HG03045 (cell line): ENCODE results near the gene RB1.
"Not testable (repeated sequence)": the region's sequence is repeated elsewhere in the genome, so short reads cannot be mapped to it uniquely, and the experiment has no call there.

Source experiments
- ATAC-seq: cut with Tn5 transposase; IDR thresholded peaks from one replicate; pipeline ENCODE4 v1.9.1; 2021; ENCODE audit warnings: mild to moderate bottlenecking, moderate library complexity; ENCODE audit not compliant: unreplicated experiment

Gene RB1

DNA sequence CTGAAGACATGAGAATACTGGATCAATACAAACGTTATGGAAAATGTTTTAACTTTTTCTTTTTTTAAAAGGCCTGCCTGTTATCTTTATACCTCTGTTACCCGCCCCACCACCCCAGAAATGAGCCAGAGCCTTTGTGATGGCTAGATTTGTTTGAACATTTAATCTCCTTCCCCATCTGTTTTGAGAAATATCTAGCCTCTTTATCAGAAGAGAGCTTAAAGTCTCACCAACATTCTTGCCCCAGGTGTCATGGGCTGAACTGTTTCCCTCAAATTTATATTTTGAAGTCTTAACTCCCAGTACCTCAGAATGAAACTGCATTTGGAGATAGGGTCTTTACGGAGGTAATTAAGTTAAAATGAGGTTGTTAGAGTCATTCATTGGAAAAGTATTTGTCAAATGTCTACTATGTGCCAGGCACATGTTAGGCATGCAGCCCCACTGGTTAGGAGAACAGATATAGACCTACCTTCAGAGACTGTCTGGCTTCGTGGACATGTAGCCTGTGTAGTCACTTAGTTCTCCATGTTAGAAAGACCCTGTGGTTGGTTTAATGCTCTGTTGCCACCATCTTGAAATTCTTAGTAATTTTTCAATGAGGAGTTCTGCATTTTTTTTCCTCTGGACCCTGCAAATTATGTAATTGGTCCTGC, 6.3 kb upstream of the RB1 start:
- no peak for ATAC-seq

DNA sequence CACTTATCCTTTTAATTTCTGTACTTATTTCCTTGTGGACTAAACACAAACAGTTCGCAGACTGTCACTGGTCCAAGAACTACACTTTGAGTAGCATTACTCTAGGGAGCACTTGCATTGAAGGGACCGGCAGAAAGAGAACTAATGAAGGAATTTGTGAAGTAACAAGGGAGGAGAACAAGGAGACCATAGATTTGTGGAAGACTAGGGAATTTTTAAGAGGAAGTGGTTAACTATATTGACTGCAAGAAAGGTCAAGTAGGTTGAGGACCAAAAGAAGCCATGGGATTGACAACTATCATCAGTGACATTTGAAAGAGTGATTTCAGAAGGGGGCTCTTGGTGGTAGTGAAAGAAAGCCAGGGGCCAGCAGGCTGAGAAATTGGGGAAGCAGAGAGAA, 4.0 kb upstream of the RB1 start:
- no peak for ATAC-seq

DNA sequence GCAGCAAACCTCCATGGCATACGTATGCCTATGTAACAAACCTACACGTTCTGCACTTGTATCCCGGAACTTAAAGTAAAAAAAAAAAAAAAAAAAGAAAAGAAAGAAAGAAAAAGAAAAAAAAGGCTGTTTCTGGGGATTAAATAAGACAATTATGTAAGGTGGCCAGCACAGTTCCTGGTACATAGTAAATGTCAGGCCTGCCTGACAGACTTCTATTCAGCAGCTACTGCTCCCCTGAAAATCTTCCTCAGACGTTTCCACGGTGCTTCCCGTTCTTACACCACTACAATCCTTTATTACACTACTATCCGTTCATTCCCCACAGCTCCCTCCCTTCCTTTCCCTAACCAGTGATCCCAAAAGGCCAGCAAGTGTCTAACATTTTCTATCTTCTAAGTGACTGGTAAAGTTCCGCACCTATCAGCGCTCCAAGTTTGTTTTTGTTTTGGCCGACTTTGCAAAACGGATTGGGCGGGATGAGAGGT, 636 bp upstream of the RB1 start:
- ATAC-seq: peak; percentile 4

DNA sequence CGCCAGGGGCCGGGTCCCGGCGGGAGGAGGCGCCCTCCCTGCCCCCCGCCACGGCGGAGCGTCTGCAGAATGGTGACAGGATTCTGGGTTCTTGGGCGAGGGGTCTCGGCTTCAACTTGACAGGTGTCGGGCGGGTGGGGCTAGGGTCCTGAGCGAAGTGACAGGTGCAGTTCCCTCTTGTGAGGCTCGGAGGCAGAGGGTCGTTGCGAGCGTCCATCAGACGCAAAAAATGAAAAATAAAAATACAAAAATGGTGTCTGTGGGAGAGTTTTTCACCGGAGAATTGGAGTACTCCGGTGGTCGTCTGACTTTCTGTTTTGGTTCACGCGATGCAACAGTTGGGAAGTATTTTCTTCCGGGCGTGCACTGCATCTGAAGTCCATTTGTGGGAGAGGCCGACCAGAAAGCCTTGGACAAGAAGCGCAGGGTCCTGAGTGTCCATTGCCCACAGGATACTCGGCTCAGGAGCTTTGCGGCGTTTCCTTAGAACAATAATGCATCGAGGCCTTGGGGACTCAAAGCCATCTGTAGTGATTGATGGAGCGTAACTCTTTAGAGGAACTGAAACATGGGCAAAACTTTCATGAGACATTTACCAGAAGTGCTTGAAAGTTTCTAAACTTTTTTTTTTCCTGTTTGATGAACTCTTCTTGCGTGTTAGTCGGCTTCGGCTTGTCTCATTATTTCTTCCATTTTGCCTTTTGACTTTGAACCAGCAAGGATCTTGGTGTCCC, 759 bp downstream of the RB1 start:
- peak; percentile 50 for ATAC-seq

DNA sequence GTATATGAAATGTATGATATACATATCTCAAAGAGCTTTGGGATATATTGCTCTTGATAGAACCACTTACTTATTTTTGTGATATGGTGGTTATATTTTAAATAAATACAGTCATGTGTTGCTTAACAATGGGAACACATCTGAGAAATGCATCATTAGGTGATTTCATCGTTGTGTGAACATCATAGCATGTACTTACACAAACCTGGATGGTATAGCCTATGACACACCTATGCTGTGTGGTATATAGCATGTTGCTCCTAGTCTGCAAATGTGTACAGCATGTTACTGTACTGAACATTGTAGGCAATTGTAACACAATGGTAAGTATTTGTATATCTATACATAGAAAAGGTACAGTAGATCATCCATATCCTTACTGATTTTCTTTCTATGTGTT, 7.7 kb downstream of the RB1 start:
- ATAC-seq: no peak

DNA sequence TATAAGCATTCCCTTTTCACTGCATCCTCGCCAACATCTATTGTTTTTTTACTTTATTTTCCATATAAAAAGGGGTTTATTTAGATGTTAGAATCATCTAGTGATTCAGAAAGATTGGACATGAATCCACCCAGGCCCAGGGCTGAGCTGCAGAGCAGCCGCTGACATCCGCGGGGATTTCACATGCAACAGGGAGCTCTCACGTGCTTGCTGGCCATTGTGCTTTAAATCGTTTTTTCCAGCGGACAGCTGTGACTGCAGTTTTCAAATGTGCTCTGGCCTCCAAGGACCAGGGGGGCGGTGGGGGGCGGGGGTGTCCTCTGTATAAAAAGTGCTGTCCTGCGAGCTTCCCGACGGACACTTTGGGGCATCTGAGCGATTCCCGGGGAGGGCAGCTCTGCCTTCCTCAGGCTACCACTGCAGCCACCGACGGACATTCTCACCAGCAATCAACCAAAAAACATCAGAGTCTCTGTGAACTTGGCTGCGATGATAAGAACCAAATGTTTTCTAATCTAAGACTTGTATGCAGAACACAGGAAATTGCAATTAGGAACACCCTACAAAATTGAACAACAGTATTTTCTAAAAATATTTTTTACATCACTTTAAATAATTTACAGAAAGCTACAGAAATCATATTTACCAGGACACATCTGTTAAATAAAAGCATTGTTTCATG, 12.6 kb downstream of the RB1 start:
- no peak for ATAC-seq

DNA sequence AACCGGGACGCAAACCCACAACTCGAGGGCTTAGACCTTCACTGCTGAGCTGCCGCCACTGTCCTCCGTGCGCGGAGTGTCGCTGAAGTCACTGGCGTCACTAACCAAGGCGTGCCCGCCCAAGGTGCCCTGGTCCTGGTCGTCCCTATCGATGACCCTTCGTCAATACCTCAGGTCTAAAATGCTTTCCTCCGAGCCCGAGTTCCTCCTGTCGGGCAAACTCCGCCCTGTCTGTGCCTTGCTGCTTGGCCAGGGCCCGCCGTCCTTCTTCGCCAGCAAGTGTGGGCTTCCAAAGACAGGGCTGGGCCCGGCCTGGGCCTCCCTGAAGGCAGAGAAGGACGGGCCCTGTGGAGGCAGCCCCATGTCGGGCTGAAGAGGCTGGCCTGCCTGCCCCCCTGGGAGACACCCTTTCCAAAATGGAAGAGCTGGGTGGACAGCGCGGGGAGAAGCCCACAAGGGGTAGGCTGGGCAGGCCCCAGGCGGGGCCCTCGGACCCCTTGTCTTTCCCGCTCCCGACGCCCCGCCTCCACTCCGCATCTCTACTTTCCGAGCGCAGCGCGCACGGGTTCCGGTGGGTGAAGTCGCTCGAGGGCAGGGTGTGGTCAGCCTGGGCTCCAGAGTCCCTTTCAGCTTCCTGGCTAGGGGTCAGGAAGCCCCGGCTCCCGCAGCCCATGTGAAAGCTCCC, 13.4 kb downstream of the RB1 start:
- ATAC-seq: no peak

DNA sequence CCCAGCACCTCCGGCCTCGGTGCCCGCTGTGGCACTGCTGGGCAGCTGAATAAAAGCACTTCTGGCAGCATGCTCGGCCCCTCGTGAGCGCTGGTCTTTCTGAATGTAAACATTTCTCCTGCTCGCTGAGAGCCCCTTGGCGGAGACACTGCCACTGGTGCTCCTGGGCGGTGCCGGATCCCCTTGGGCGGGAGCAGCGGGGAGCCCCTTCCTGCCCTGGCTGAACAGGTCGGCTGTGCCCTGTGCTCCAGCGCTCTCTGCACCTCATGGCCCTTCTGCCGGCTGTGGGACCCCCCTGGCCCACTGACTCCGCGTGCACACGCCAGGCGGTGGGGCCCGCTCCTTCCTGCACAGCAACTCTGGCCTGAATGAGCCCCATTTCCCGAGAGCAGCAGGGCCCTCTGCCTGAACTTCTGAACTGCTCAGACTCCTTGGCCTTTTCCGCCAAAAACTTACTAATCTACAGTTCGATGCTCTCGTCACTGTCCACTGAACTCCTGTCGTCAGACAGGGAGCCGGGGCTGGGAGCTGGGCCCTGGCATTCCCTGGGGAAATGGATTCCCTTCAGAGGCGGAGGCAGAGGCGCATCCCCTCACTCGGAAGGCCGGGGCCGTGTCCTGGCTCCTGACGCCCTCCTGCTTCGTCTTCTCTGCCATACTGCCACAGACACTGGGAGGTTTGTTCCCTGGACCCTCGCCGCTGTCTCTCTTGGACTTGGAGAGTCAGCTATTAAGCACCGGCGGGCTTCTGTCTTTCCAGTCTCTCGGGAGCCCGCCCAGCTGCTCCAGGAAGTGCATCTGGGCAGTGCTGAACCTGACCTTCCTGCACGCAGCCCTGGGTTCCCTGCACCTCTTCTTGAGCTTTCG, 14.2 kb downstream of the RB1 start:
- no peak for ATAC-seq

DNA sequence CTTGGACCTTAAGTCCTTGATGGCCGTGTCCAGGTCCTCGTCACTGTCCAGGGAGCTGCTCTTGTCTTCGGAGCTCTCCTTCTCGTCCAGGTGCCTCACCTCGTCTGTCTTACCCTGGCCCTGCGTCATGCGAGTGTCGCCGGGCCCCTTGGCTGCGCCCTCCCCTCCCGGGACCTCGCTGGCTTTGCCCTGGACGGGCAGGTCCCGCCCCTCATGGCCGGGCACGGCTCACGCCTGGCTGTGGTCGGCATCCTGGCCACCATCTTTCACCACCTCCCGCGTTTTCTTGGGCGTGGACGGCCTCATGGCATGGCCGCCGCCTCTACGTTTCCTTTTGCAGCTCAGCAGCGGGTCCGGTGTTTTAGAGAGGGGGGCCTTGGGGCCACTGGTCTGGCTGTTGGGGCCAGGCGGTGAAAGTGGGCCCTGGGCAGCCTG, 14.8 kb downstream of the RB1 start:
- ATAC-seq: no peak

DNA sequence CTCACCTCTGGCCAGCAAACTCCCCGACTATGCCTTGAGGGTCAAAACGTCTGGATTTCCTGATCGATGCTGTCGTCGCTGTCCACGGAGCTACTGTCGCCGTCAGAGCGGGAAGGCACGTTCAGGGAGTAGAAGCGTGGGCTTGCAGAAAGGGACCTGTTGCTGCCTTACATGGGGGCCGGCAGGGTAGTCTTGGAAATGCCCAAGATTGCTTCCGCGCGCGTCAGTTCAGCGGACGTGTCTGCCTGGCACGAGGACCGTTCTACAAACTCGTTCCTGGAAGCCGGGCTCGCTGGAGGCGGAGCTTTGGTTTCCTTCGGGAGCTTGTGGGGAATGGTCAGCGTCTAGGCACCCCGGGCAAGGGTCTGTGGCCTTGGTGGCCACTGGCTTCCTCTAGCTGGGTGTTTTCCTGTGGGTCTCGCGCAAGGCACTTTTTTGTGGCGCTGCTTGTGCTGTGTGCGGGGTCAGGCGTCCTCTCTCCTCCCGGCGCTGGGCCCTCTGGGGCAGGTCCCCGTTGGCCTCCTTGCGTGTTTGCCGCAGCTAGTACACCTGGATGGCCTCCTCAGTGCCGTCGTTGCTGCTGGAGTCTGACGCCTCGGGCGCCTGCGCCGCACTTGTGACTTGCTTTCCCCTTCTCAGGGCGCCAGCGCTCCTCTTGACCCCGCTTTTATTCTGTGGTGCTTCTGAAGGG, 15.4 kb downstream of the RB1 start:
- ATAC-seq: no peak

DNA sequence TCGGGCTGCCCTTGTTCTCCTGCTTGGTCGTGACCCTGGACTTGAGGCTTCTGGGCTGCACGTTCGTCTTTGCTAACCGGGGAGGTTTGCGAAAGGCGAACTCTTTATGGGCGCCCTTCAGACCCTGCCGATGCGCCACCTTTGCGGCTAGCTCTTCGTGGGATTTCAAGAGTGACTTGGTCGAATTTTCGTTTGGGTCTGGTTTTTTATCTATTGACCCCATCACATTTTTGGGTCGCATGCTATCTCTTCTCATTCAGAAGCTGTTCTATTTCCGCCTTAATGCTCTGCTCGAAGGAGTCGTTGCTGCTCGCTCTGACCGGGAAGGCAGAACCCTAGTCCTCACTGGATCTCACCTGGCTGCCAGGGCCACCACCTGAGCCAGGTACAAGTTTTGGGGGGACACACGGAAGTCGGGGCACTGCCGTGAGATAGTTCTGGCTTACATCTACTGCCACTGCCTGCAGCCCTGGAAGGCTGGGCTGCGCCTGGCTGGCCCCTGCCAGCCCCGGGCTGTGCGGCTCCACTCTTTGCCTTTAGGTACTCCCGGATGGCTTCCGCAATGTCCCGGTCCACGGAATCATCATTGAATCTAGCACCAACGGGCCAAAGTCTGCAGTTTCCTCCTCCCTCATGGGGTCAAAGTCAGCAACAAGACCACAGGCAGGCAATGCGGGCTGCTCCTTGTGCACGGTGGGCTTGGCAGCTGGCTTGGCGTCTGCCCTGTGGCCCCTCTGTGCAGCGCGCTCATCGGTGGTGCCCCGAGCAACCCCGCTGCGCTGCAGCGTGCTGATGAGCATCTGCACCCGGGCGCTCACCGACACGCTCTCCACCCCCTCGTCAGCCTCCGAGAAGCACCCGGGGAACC, 16.2 kb downstream of the RB1 start:
- ATAC-seq: no peak

DNA sequence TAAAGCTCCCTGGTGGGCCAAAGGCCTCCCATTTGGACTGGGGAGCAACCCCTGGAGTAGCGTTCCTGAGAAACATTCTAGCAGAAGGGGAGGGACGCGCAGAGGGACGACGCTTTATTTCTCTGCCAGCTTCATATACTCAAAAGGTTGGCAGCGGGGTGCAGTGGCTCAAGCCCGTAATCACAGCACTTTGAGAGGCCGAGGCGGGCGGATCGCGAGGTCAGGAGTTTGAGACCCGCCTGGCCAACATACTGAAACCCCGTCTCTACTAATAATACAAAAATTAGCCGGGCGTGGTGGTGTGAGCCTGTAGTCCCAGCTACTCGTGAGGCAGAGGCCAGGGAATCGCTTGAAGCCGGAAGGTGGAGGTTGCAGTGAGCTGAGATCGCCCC, 16.8 kb downstream of the RB1 start:
- no peak for ATAC-seq

DNA sequence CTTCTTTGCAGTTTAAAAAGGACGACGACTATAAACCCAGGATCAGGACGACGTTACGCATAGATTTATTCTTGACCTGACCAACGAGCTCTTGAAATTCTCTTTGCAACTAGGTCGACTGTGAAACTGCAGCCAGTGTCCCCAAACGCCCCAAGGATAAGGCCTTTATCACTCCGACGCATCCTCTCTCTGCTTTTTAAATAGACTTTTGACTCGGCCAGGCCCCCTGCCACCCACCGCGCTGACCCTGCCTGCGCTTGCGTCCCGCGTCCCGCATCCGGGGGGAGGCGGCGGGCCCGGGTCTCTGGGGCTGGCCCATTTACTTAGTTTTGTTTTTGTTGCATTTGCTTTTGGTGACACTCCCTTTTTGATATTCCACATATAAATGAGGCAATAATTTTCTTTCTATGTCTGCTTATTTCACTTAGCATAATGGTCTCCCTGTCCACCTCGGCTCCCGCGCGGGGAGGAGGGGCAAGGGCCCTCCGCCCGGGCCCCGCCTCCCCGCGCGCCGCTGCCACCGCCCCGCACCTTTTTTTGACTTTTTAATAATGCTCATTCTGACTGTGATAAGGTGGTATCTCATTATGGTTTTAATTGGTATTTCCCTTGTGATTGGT, 17.4 kb downstream of the RB1 start:
- no peak for ATAC-seq

DNA sequence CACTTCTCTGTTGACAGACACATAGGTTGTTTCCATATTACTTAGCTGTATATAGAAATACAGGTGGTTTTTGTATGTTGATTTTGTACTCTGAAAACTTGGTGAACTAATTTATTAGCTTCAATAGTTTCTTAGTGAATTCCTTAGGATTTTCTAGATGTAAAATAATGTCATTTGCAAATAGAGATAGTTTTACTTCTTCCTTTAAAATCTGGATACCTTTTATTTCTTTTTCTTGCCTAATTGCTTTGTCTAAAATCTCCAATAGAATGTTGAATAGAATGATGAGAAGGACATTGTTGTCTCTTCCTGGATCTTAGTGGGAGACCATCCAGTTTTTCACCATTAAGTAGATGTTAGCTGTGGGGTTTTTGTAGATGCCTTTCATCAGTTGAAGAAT, 18.7 kb downstream of the RB1 start:
- no peak for ATAC-seq

DNA sequence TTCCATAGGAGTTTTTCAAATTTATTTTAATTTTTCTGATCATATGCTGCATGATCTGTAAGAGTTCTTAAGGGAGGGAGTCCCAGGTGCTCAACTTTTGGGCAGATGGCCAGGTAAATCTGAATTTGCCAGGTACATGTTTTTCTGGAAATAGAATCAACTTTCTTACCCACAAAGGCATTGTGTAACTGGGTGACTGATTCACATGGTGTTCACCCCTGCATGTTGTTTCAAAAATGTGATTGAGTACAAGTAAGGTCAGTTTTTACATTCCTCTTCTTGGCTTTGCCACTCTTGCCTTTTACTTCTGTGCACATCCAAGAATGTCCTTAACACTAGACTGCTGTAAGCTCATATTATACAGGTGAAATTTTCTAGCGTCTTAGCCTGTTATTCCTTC, 30.4 kb downstream of the RB1 start:
- ATAC-seq: no peak

DNA sequence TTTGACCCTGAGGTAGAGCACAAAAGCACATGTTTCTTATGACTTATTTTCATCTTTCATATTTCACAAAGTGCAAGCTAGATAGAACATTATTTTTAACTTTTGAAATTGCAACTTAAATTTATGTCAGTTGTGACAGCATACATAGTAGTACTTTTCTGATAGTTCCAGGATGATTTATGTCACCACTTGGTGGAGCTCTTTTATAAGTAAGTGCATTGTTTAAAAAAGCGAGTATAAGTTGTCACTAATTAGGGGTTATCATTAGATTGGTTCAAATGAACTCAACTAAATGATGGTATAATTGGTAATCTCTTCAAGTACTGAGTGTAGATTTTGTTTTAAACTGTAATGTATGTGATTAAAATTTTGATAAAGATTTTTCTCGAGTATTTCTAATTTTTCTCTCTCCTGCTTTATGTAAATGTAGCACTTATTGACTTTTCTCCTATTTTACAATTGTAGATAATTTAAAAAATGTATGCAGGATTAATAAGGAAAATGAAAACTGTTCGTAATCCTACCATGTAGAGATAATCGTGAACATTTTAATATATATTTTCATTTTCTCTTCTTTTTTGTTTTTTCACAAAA, 31.1 kb downstream of the RB1 start:
- ATAC-seq: no peak

DNA sequence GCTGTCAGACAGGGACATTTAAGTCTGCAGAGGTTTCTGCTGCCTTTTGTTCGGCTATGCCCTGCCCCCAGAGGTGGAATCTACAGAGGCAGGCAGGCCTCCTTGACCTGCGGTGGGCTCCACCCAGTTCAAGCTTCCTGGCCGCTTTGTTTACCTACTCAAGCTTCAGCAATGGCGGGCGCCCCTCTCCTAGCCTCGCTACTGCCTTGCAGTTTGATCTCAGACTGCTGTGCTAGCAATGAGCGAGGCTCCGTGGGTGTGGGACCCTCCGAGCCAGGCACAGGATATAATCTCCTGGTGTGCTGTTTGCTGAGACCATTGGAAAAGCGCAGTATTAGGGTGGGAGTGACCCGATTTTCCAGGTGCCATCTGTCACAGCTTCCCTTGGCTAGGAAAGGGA, 35.6 kb downstream of the RB1 start:
- not testable (repeated sequence) for ATAC-seq

DNA sequence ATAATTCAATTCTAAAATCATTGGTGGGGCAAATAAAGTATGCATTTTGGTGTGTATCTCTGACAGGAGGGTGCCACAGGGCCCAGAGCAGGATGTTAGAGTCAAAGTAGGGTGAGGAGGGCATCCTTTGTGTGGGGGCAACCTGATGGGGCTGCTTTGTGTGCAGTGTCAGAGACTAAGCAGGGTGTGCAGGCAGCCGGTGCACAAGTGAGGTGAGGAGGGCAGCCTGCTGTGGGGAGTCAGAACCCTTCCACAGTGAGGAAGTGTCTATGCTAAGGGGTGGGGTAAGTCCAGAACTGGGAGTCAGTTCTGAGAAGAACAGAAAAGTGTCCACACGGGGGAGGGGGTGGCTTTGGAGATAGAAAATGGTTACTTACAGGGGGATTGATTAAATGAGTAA, 40.7 kb downstream of the RB1 start:
- ATAC-seq: no peak
